Measurements from ENCODE around the gene SDCCAG8.

DNA sequence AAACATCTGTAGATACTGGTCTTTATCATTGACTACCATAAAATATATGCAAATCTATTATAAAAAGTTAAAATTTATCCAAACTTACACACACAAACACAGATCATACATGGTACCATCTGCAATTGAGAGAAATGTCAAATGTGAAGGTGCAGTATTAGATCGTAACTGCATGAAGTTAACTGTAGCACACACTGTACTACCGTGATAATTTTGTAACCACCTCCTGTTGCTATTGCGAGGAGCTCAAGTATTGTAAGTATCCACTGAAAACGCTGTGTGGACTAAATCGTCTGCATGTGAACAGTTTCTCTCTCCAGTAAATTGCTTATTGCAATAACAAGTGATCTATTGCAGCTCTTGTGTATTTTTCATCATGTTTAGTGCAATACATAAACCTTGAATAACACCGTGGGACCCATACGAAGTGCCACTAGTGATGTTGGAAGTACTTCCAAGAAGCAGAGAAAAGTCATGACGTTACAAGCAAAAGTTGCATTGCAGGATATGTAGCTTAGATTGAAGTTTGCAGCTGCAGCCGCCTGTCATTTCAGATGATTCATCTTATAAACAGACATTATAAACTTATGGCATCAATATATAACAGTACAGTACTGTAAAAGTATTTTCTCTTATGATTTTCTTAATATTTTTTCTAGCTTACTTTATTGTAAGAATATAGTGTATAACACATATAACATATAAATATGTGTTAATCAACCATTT, 172.9 kb downstream of the SDCCAG8 start:
- TF ChIP-seq, protein P1, sequence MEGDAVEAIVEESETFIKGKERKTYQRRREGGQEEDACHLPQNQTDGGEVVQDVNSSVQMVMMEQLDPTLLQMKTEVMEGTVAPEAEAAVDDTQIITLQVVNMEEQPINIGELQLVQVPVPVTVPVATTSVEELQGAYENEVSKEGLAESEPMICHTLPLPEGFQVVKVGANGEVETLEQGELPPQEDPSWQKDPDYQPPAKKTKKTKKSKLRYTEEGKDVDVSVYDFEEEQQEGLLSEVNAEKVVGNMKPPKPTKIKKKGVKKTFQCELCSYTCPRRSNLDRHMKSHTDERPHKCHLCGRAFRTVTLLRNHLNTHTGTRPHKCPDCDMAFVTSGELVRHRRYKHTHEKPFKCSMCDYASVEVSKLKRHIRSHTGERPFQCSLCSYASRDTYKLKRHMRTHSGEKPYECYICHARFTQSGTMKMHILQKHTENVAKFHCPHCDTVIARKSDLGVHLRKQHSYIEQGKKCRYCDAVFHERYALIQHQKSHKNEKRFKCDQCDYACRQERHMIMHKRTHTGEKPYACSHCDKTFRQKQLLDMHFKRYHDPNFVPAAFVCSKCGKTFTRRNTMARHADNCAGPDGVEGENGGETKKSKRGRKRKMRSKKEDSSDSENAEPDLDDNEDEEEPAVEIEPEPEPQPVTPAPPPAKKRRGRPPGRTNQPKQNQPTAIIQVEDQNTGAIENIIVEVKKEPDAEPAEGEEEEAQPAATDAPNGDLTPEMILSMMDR (IDR thresholded peaks at IDR 0.05; ENCODE audit: insufficient read depth, low read depth, low read length): no peak
- no peak for TF ChIP-seq EZH2 (IDR thresholded peaks at IDR 0.05; ENCODE audit: insufficient read depth, low read length)

Data from astrocyte (in vitro differentiated cells and primary cell).